IMR-90 (cell line): ENCODE data around the gene NRIP2. TPM values are rescaled to one million over a fixed set of nuclear protein-coding genes. Genes with fewer than 3 reads are reported as not detected.

Experiments
- ATAC-seq: fragments of 200-7000 bp; cut with Tn5 transposase; 2 replicates; pipeline ENCODE4 v1.9.1; 2020; ENCODE audit warnings: low read depth, mild to moderate bottlenecking, moderate library complexity
- BruUV-seq: library from RNA; stranded (reverse); fragments of 400-500 nt; replicated peaks from 2 replicates; lab custom pipeline; 2021; lab: Mats Ljungman, UMichigan
- CTCF ChIA-PET: fragments of 300-600 bp; formaldehyde crosslinking; extraction: SDS; loops from one replicate; lab custom pipeline; 2021; ENCODE audit warnings: antibody characterized with exemption; lab: Yijun Ruan, JAX
- POLR2A ChIA-PET: fragments of 300-600 bp; sonication (Branson Sonifier 250); formaldehyde crosslinking; loops from one replicate; lab custom pipeline; 2022; ENCODE audit warnings: antibody characterized with exemption; ENCODE audit not compliant: unreplicated experiment; lab: Charles Lee
- DNase-seq: peaks from one replicate; pipeline ENCODE4 v3.0.0; 2013
- H2AFZ ChIP-seq: replicated peaks from 2 replicates; pipeline ENCODE3; 2013; ENCODE audit warnings: low read length, mild to moderate bottlenecking; ENCODE audit not compliant: poor library complexity
- H2AK5ac ChIP-seq: 2 replicates; pipeline ENCODE4 v1.6.1; 2013; ENCODE audit warnings: low read depth, low read length, inconsistent platforms
- H2AK9ac ChIP-seq: replicated peaks from 2 replicates; pipeline ENCODE3; 2013; ENCODE audit warnings: mild to moderate bottlenecking, low read depth, low read length, moderate library complexity; ENCODE audit not compliant: poor library complexity
- H2BK120ac ChIP-seq: 2 replicates; pipeline ENCODE4 v1.6.1; 2013; ENCODE audit warnings: low read depth, low read length, inconsistent platforms
- H2BK15ac ChIP-seq: 3 replicates; pipeline ENCODE4 v1.6.1; 2013; ENCODE audit warnings: low read depth, low read length, inconsistent platforms
- H2BK20ac ChIP-seq: 2 replicates; pipeline ENCODE4 v1.6.1; 2013; ENCODE audit warnings: low read depth, mild to moderate bottlenecking, inconsistent platforms, low read length, moderate library complexity
- H2BK5ac ChIP-seq: 2 replicates; pipeline ENCODE4 v1.6.1; 2013; ENCODE audit warnings: mild to moderate bottlenecking, low read depth, low read length, inconsistent platforms; ENCODE audit not compliant: poor library complexity, severe bottlenecking
- H3K14ac ChIP-seq: replicated peaks from 2 replicates; pipeline ENCODE4 v1.6.1; 2013; ENCODE audit warnings: low read depth, low read length, inconsistent platforms
- H3K18ac ChIP-seq: 2 replicates; pipeline ENCODE4 v1.6.1; 2013; ENCODE audit warnings: low read depth, low read length, control low read depth
- H3K23ac ChIP-seq: 2 replicates; pipeline ENCODE4 v1.6.1; 2013; ENCODE audit warnings: low read depth, low read length, inconsistent platforms
- H3K27ac ChIP-seq: 2 replicates; pipeline ENCODE4 v1.5.1; 2013; ENCODE audit warnings: mild to moderate bottlenecking, control low read depth, low read length; ENCODE audit not compliant: insufficient read depth
- H3K27me3 ChIP-seq: 2 replicates; pipeline ENCODE4 v1.6.1; 2013; ENCODE audit warnings: low read length; ENCODE audit not compliant: control insufficient read depth, insufficient read depth
- H3K36me3 ChIP-seq: 2 replicates; pipeline ENCODE4 v1.6.1; 2013; ENCODE audit warnings: low read length, mixed read lengths; ENCODE audit not compliant: control insufficient read depth, insufficient read depth
- H3K4ac ChIP-seq: 2 replicates; pipeline ENCODE4 v1.6.1; 2013; ENCODE audit warnings: low read depth, low read length, inconsistent platforms
- H3K4me1 ChIP-seq: 2 replicates; pipeline ENCODE4 v1.6.1; 2013; ENCODE audit warnings: low read length, mixed read lengths; ENCODE audit not compliant: control insufficient read depth, insufficient read depth
- H3K4me2 ChIP-seq: 2 replicates; pipeline ENCODE4 v1.6.1; 2013; ENCODE audit warnings: low read depth, mild to moderate bottlenecking, control low read depth, low read length, moderate library complexity
- H3K4me3 ChIP-seq: 2 replicates; pipeline ENCODE4 v1.5.1; 2013; ENCODE audit warnings: low read depth, mild to moderate bottlenecking, control low read depth, low read length, moderate library complexity; ENCODE audit not compliant: insufficient read depth
- H3K56ac ChIP-seq: 2 replicates; pipeline ENCODE4 v1.6.1; 2013; ENCODE audit warnings: low read length, inconsistent platforms; ENCODE audit not compliant: insufficient read depth; ENCODE audit errors: extremely low read depth
- H3K79me1 ChIP-seq, 2 experiments: 2 replicates each; pipeline ENCODE4 v1.6.1; 2013; ENCODE audit warnings: low read length in 2 of 2, inconsistent platforms in 1 of 2, low read depth in 1 of 2
- H3K9ac ChIP-seq: 2 replicates; pipeline ENCODE4 v1.6.1; 2013; ENCODE audit warnings: low read depth, low read length, control low read depth
- H3K9me1 ChIP-seq: 2 replicates; pipeline ENCODE4 v1.6.1; 2013; ENCODE audit warnings: low read length, inconsistent platforms; ENCODE audit not compliant: insufficient read depth
- H3K9me3 ChIP-seq: 2 replicates; pipeline ENCODE4 v1.6.1; 2013; ENCODE audit warnings: low read length; ENCODE audit not compliant: control insufficient read depth, insufficient read depth
- H4K20me1 ChIP-seq: 2 replicates; pipeline ENCODE4 v1.6.1; 2013; ENCODE audit warnings: low read length, inconsistent platforms; ENCODE audit not compliant: insufficient read depth
- H4K5ac ChIP-seq: 2 replicates; pipeline ENCODE4 v1.6.1; 2013; ENCODE audit warnings: mild to moderate bottlenecking, low read depth, low read length, control low read depth
- H4K8ac ChIP-seq, 2 experiments: 2 replicates each; pipeline ENCODE4 v1.6.1; 2013; ENCODE audit warnings: low read depth in 2 of 2, low read length in 2 of 2, control low read depth in 1 of 2, inconsistent platforms in 1 of 2
- H4K91ac ChIP-seq: 2 replicates; pipeline ENCODE4 v1.6.1; 2013; ENCODE audit warnings: low read depth, low read length, inconsistent platforms; ENCODE audit not compliant: insufficient read depth
- RAD21 ChIP-seq: IDR thresholded peaks from 2 replicates; pipeline ENCODE4 v1.6.1; 2012; ENCODE audit warnings: low read length, improper control_type of control experiment
- RCOR1 ChIP-seq: IDR thresholded peaks from 2 replicates; pipeline ENCODE4 v1.6.1; 2012; ENCODE audit warnings: mild to moderate bottlenecking, low read length, improper control_type of control experiment; ENCODE audit not compliant: insufficient replicate concordance
- RFX5 ChIP-seq: IDR thresholded peaks from 2 replicates; pipeline ENCODE4 v1.8.0; 2012; ENCODE audit warnings: low read depth, mild to moderate bottlenecking, low read length, moderate library complexity
- WGBS, 2 experiments: methylation state at CpG; one replicate each; pipeline versions ENCODE4 v1.1.5 to v1.1.7; 2013; ENCODE audit warnings: missing lambda C conversion rate in 2 of 2; ENCODE audit not compliant: insufficient read length in 1 of 2; ENCODE audit errors: extremely low coverage in 2 of 2; 5-methylcytosine and 5-hydroxymethylcytosine counted together
- dilution Hi-C: fragments of 300-500 bp; cut with HindIII; formaldehyde crosslinking; loops from one replicate; pipeline ENCODE4 v1.14.3; 2018; ENCODE audit warnings: low sequenced_read_pairs; ENCODE audit not compliant: unreplicated experiment
- in situ Hi-C: fragments of 300-500 bp; cut with MboI; formaldehyde crosslinking; loops from 3 replicates; pipeline ENCODE4 v1.14.3; 2019; ENCODE audit warnings: low sequenced_read_pairs, inconsistent platforms, mixed read lengths
- intact Hi-C: fragments of 100-400 bp; cut with micrococcal nuclease; formaldehyde crosslinking; loops from 2 replicates; pipeline ENCODE4 v1.10.0; 2022
- polyA plus RNA-seq, 3 experiments: library from polyadenylated mRNA; depleted of rRNA; stranded (reverse); fragments of >200 nt; gene quantifications; 2 replicates each; pipeline ENCODE4 v1.2.3, GENCODE V29; 2012; ENCODE audit warnings: low replicate concordance in 1 of 3
- total RNA-seq: library from RNA; depleted of rRNA; stranded (reverse); fragments of >200 nt; gene quantifications from 2 replicates; pipeline ENCODE4 v1.2.3, GENCODE V29; 2012
- TF ChIP-seq, protein P1 (sequence below): fragments of 150-350 bp; IDR thresholded peaks from 2 replicates; pipeline ENCODE4 v1.6.1; 2017; ENCODE audit warnings: mild to moderate bottlenecking, antibody characterized with exemption, low read length, low read depth
- TF ChIP-seq, protein P2 (sequence below): fragments of 150-350 bp; IDR thresholded peaks from 2 replicates; pipeline ENCODE4 v1.6.1; 2016; ENCODE audit warnings: low read depth, mild to moderate bottlenecking, low read length, moderate library complexity, borderline replicate concordance
- TF ChIP-seq, protein P3 (sequence below): conservative IDR thresholded peaks from 2 replicates; pipeline ENCODE4 v1.5.1; 2012; ENCODE audit warnings: mild to moderate bottlenecking, low read depth, low read length, improper control_type of control experiment

NRIP2 gene
- total and polyA plus RNA-seq, 2 of the 4 experiments (the other 2 are of a cell fraction) = 0.18 to 0.27 TPM

DNA sequence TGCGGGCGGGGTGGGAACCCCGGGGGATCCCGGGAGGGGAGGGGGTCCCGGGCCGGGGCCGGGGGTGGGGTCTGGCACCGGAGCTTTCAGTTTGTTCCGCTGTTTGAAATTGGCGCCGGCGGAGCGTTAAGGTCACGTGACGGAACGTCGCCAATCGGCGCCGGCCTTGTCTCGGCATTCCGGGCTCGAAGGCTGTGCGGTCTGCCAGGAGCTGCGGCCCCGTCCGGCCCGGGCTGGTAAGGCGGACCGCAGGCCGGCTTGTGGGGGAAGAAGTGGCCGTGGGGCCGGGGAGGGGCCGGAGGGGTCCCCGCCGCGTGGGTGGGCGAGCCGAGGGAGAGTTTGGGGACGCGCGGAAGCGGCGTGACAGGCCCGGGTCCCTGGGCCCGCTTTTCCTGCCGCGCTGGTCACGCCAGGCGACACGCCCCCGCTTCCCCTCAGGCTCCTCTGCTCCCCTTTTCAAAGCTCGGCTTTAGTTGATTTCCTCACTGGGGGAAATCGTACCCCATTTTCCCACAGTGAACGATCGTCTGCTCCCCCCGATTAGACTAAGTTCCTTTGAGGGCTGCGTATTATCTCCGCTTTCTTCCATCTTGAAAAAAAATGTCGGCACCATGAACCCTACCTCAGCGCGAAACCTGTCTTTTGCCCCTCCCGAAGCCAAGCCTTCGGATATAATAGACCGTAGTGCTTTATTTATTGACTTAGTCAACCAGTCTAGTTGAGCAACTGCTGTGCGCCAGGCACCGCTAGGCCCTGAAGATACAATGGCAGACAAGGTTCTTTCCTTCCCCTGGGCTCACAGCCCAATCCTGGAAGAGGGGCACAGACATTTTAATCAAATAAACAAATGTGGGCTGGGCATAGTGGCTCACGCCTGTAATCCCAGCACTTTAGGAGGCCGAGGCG, 42.5 kb upstream of the NRIP2 start, which contains the start of the genes FOXM1 and RHNO1 (continued):
- TF ChIP-seq, protein P1, sequence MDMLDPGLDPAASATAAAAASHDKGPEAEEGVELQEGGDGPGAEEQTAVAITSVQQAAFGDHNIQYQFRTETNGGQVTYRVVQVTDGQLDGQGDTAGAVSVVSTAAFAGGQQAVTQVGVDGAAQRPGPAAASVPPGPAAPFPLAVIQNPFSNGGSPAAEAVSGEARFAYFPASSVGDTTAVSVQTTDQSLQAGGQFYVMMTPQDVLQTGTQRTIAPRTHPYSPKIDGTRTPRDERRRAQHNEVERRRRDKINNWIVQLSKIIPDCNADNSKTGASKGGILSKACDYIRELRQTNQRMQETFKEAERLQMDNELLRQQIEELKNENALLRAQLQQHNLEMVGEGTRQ = peak; percentile 97

DNA sequence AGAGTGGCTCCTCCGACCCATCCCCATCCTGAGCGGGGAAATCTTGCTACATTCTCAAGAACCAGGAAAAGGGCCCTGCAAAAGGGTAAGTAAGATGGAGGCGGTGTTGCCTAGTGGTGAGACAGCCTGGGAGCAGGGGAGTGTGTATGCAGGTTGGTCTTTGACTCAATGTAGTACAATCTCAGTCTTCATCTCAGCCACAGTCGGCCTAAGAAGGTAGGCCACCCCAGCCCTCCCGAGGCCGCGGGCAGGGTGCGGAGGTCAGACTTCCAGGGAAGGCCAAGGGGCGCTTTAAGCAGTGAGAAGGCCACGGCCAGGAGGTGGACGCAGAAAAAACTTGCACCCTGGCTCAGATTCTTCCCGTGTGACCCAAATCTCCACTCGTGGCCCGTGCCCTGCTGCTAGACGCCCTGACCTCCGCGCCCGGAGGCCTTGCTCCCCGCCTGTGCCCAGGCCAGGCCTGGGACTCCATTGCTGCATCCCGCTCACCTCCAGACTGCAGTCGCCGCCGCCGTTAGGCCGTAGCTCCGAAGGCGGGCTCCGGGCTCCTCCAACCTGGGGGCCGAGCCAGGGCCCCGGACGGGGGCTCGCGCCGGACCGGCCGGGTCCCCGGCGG, 41.7 kb upstream of the NRIP2 start:
- no TSS peak for BruUV-seq
- Histone ChIP-seq H3K4me3 (peak overlapping the region; percentile 82), H2AK9ac (peak overlapping the region; percentile 97), H2BK5ac (peak overlapping the region; percentile 60), H4K8ac (peak overlapping the region; percentile 84 to 88), H4K91ac (peak overlapping the region; percentile 73), H2BK20ac (no peak overlapping the region), H3K56ac (peak overlapping the region; percentile 83), H3K14ac (peak overlapping the region; percentile 70), H3K9ac (peak overlapping the region; percentile 70), H3K23ac (peak overlapping the region; percentile 85), H4K5ac (peak overlapping the region; percentile 71), H3K4ac (peak overlapping the region; percentile 59), H3K27me3 (no peaks in the 10 kb centered on the region), H3K4me1 (peaks cover 6% of the 10 kb centered on the region), H3K4me2 (peak overlapping the region; percentile 89), H3K36me3 (no peaks in the 10 kb centered on the region), H3K18ac (no peak overlapping the region), H3K9me1 (peaks cover 6% of the 10 kb centered on the region), H2BK120ac (peak overlapping the region; percentile 28; the same call in 1 of the 2 replicates), H2AK5ac (peak overlapping the region; percentile 82), H3K27ac (peak overlapping the region; percentile 75), H3K79me1 (peaks cover 40 to 62% of the 10 kb centered on the region in 2 experiments), H2BK15ac (no peak overlapping the region), H3K9me3 (no peaks in the 10 kb centered on the region), H2AFZ (peak overlapping the region; percentile 98), H4K20me1 (no peaks in the 10 kb centered on the region; the same call in 1 of the 2 replicates)
- peak; percentile 77 for ATAC-seq
- intact Hi-C loops = no loop called here
- 0% methylated on average over 8 of the region's 38 CpGs; no CpG with 5 or more reads in 1 of the 2 experiments for WGBS, 2 experiments
- DNase-seq = no peak
- dilution Hi-C loops = no loop called here
- in situ Hi-C loops = no loop called here
- CTCF ChIA-PET = no interaction called here
- TF ChIP-seq RFX5 (no peak), RAD21 (no peak), RCOR1 (no peak)
- TF ChIP-seq, protein P2, sequence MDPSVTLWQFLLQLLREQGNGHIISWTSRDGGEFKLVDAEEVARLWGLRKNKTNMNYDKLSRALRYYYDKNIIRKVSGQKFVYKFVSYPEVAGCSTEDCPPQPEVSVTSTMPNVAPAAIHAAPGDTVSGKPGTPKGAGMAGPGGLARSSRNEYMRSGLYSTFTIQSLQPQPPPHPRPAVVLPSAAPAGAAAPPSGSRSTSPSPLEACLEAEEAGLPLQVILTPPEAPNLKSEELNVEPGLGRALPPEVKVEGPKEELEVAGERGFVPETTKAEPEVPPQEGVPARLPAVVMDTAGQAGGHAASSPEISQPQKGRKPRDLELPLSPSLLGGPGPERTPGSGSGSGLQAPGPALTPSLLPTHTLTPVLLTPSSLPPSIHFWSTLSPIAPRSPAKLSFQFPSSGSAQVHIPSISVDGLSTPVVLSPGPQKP = no peak
- TF ChIP-seq, protein P3, sequence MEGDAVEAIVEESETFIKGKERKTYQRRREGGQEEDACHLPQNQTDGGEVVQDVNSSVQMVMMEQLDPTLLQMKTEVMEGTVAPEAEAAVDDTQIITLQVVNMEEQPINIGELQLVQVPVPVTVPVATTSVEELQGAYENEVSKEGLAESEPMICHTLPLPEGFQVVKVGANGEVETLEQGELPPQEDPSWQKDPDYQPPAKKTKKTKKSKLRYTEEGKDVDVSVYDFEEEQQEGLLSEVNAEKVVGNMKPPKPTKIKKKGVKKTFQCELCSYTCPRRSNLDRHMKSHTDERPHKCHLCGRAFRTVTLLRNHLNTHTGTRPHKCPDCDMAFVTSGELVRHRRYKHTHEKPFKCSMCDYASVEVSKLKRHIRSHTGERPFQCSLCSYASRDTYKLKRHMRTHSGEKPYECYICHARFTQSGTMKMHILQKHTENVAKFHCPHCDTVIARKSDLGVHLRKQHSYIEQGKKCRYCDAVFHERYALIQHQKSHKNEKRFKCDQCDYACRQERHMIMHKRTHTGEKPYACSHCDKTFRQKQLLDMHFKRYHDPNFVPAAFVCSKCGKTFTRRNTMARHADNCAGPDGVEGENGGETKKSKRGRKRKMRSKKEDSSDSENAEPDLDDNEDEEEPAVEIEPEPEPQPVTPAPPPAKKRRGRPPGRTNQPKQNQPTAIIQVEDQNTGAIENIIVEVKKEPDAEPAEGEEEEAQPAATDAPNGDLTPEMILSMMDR = no peak
- POLR2A ChIA-PET = interaction anchor here (0.6 kb wide), 1 partner anchor 42 kb away, joined by 8 read pairs; no protein-coding TSS in a partner anchor
